Epithelial cell of proximal tubule (primary cell): Measurements from ENCODE around the gene RNU6-9. TPM values are rescaled to one million over a fixed set of nuclear protein-coding genes. Genes with fewer than 3 reads are reported as not detected.
"Not testable (repeated sequence)": the region's sequence is repeated elsewhere in the genome, so short reads cannot be mapped to it uniquely, and the experiment has no call there.

Experiments
- DNase-seq: peaks from one replicate; pipeline ENCODE4 v3.0.0-alpha.2; 2011; ENCODE audit warnings: low read depth
- H3K4me3 ChIP-seq: 2 replicates; pipeline ENCODE4 v1.5.1; 2011; ENCODE audit warnings: low read depth, mild to moderate bottlenecking, low read length
- total RNA-seq: library from RNA; depleted of rRNA; stranded (reverse); fragments of >200 nt; gene quantifications from 2 replicates; pipeline ENCODE4 v1.2.3, GENCODE V29; 2015
- TF ChIP-seq, protein P1 (sequence below): conservative IDR thresholded peaks from 2 replicates; pipeline ENCODE4 v1.5.1; 2012; ENCODE audit warnings: low read depth, mild to moderate bottlenecking, low read length

Gene RNU6-9
- total RNA-seq, 1 donor from 2014 or later = not detected

GRCh38 chr19:850221-850978 is 42.9 kb upstream of the RNU6-9 start:
- TF ChIP-seq, protein P1, sequence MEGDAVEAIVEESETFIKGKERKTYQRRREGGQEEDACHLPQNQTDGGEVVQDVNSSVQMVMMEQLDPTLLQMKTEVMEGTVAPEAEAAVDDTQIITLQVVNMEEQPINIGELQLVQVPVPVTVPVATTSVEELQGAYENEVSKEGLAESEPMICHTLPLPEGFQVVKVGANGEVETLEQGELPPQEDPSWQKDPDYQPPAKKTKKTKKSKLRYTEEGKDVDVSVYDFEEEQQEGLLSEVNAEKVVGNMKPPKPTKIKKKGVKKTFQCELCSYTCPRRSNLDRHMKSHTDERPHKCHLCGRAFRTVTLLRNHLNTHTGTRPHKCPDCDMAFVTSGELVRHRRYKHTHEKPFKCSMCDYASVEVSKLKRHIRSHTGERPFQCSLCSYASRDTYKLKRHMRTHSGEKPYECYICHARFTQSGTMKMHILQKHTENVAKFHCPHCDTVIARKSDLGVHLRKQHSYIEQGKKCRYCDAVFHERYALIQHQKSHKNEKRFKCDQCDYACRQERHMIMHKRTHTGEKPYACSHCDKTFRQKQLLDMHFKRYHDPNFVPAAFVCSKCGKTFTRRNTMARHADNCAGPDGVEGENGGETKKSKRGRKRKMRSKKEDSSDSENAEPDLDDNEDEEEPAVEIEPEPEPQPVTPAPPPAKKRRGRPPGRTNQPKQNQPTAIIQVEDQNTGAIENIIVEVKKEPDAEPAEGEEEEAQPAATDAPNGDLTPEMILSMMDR = no peak
- no peak overlapping the region for H3K4me3 ChIP-seq
- DNase-seq = no peak

- no peak for DNase-seq
- H3K4me3 ChIP-seq = no peak overlapping the region
- TF ChIP-seq, protein P1 = no peak
Measured at GRCh38 chr19:850979-851335, 42.3 kb upstream of the RNU6-9 start.

GRCh38 chr19:852136-853013 is 40.9 kb upstream of the RNU6-9 start, which contains the start of gene ELANE:
Gene ELANE (plus strand): TSS chr19:852303. CDS start chr19:852329, 26 bp downstream.
- no peak for DNase-seq
- TF ChIP-seq, protein P1 = no peak
- no peak within 1 kb of the TSS for H3K4me3 ChIP-seq

DNA sequence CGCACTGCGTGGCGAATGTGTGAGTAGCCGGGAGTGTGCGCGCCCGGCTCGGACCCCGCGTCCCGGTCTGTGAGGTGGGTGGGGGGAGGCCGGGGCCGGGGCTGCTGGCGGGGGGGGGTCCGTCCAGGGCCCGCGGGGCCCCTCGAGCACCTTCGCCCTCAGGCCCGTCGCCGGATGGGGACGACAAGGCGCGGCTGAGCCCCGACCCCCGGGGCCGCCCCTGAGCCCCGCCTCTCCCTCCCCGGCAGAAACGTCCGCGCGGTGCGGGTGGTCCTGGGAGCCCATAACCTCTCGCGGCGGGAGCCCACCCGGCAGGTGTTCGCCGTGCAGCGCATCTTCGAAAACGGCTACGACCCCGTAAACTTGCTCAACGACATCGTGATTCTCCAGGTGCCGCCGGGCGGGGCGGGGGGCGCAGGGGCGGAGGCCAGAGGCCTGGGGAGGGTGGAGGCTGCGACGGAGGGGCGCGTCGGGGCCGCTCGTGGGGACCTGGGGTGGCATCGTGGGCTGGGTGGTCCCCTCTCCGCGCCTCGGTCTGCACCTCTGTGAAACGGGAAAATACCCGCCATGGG is 40.2 kb upstream of the RNU6-9 start:
- no peak for DNase-seq
- TF ChIP-seq, protein P1 = no peak
- H3K4me3 ChIP-seq = no peak overlapping the region

GRCh38 chr19:853614-854220 is 39.6 kb upstream of the RNU6-9 start:
- DNase-seq, H3K4me3 ChIP-seq: not testable (repeated sequence)

DNA sequence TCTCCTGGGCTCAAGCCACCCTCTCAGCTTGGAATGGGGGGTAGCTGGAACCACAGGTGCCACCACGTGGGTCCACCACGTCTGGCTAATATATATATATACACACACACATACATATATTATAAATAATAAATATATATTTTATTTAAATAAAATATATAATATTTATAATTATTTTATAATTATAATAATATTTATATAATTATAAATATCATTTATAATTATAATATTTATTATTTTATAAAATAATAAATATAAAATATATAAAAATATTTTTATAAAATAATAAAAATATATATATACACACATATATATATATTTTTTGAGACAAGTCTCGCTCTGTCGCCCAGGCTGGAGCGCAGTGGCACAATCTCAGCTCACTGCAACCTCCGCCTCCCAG is 38.7 kb upstream of the RNU6-9 start:
- DNase-seq = no peak
- TF ChIP-seq, protein P1 = no peak
- no peak overlapping the region for H3K4me3 ChIP-seq

- TF ChIP-seq, protein P1 = no peak
- no peak for DNase-seq
- no peak overlapping the region for H3K4me3 ChIP-seq
Measured at GRCh38 chr19:855142-855541, 38.1 kb upstream of the RNU6-9 start.
